Smooth muscle cell (in vitro differentiated cells): Measurements from ENCODE around the gene OLA1. TPM values are rescaled to one million over a fixed set of nuclear protein-coding genes. Genes with fewer than 3 reads are reported as not detected.
"Not testable (repeated sequence)": the region's sequence is repeated elsewhere in the genome, so short reads cannot be mapped to it uniquely, and the experiment has no call there.

Experiments
- DNase-seq: peaks from one replicate; lab custom pipeline; 2025; ENCODE audit not compliant: unreplicated experiment; lab: John Stamatoyannopoulos, UW
- H2AFZ ChIP-seq: fragments of 200-600 bp; sonication (generic); 2 replicates; pipeline ENCODE4 v1.6.0; 2016; ENCODE audit warnings: antibody characterized with exemption, low read depth, mild to moderate bottlenecking
- H3F3A ChIP-seq: fragments of 200-600 bp; sonication (generic); 2 replicates; pipeline ENCODE4 v1.6.0; 2017; ENCODE audit warnings: antibody characterized with exemption, low read depth
- H3K27ac ChIP-seq: fragments of 200-600 bp; sonication (generic); 2 replicates; pipeline ENCODE4 v1.5.1; 2016; ENCODE audit warnings: low read depth, mild to moderate bottlenecking
- H3K27me3 ChIP-seq: fragments of 200-600 bp; sonication (generic); 2 replicates; pipeline ENCODE4 v1.6.1; 2016; ENCODE audit warnings: low read depth, mild to moderate bottlenecking
- H3K36me3 ChIP-seq: fragments of 200-600 bp; sonication (generic); 2 replicates; pipeline ENCODE4 v1.5.1; 2016; ENCODE audit warnings: low read depth
- H3K4me1 ChIP-seq: fragments of 200-600 bp; sonication (generic); 2 replicates; pipeline ENCODE4 v1.5.1; 2016; ENCODE audit warnings: low read depth
- H3K4me2 ChIP-seq: fragments of 200-600 bp; sonication (generic); 2 replicates; pipeline ENCODE4 v1.6.0; 2016; ENCODE audit warnings: mild to moderate bottlenecking
- H3K4me3 ChIP-seq: fragments of 200-600 bp; sonication (generic); 2 replicates; pipeline ENCODE4 v1.5.1; 2016; ENCODE audit warnings: mild to moderate bottlenecking
- H3K79me2 ChIP-seq: fragments of 200-600 bp; sonication (generic); 2 replicates; pipeline ENCODE4 v1.6.0; 2016; ENCODE audit warnings: low read depth, mild to moderate bottlenecking
- H3K9ac ChIP-seq: fragments of 200-600 bp; sonication (generic); 2 replicates; pipeline ENCODE4 v1.6.0; 2016; ENCODE audit warnings: low read depth
- H3K9me3 ChIP-seq: fragments of 200-600 bp; sonication (generic); replicated peaks from 2 replicates; pipeline ENCODE4 v1.5.1; 2016; ENCODE audit warnings: low read depth
- H4K20me1 ChIP-seq: fragments of 200-600 bp; sonication (generic); 2 replicates; pipeline ENCODE4 v1.6.0; 2016; ENCODE audit warnings: low read depth
- CTCF ChIP-seq: fragments of 200-600 bp; sonication (generic); IDR thresholded peaks from 2 replicates; pipeline ENCODE4 v1.5.1; 2017; ENCODE audit warnings: borderline replicate concordance, mild to moderate bottlenecking, antibody characterized with exemption; ENCODE audit not compliant: insufficient read depth, poor library complexity, severe bottlenecking
- WGBS: methylation state at CpG from one replicate; pipeline ENCODE4 v1.1.7; 2016; ENCODE audit warnings: low lambda C conversion rate; 5-methylcytosine and 5-hydroxymethylcytosine counted together
- polyA plus RNA-seq: library from polyadenylated mRNA; unstranded; fragments of >200 nt; fragmentation: Nextera tagmentation; extraction: Ambion mirVana; gene quantifications from 2 replicates; pipeline ENCODE4 v1.2.1, GENCODE V29; 2016
- total RNA-seq: library from RNA; depleted of rRNA; stranded (reverse); fragments of >200 nt; gene quantifications from 2 replicates; pipeline ENCODE4 v1.2.3, GENCODE V29; 2014

OLA1 gene
- total and polyA plus RNA-seq, 2 experiments from 2014 or later = 59.6 to 76.0 TPM

- Histone ChIP-seq H3K9ac (no peak overlapping the region), H3K4me3 (no peak overlapping the region), H3K27me3 (no peaks in the 10 kb centered on the region), H3K36me3 (no peaks in the 10 kb centered on the region), H3K4me1 (no peaks in the 10 kb centered on the region), H4K20me1 (no peaks in the 10 kb centered on the region), H3K79me2 (no peaks in the 10 kb centered on the region), H2AFZ (no peak overlapping the region), H3K27ac (no peak overlapping the region), H3K4me2 (no peak overlapping the region), H3K9me3 (no peaks in the 10 kb centered on the region), H3F3A (no peaks in the 10 kb centered on the region)
- no peak for DNase-seq
- TF ChIP-seq CTCF = no peak
- whole genome bisulfite sequencing = 85% methylated on average over 2 of the region's 2 CpGs
Observed at GRCh38 chr2:174282441-174282840, 34.1 kb upstream of the OLA1 start.

GRCh38 chr2:174281736-174282135, 33.4 kb upstream of the OLA1 start:
- H3K27ac ChIP-seq = no peak overlapping the region
- H3K36me3 ChIP-seq = no peaks in the 10 kb centered on the region
- no peaks in the 10 kb centered on the region for H3K9me3 ChIP-seq
- no peaks in the 10 kb centered on the region for H3K27me3 ChIP-seq
- H4K20me1 ChIP-seq = no peaks in the 10 kb centered on the region
- no peak overlapping the region for H2AFZ ChIP-seq
- DNase-seq = no peak
- no peaks in the 10 kb centered on the region for H3K4me1 ChIP-seq
- H3K9ac ChIP-seq = no peak overlapping the region
- no peaks in the 10 kb centered on the region for H3K79me2 ChIP-seq
- no peaks in the 10 kb centered on the region for H3F3A ChIP-seq
- no peak overlapping the region for H3K4me3 ChIP-seq
- TF ChIP-seq CTCF = no peak
- H3K4me2 ChIP-seq = no peak overlapping the region
- 73% methylated on average over 1 of the region's 1 CpG for WGBS

GRCh38 chr2:174280596-174280995, 32.3 kb upstream of the OLA1 start:
- no peak for TF ChIP-seq CTCF
- no peak overlapping the region for H2AFZ ChIP-seq
- no peak overlapping the region for H3K9ac ChIP-seq
- no peak overlapping the region for H3K4me3 ChIP-seq
- H4K20me1 ChIP-seq = no peaks in the 10 kb centered on the region
- H3K4me1 ChIP-seq = no peaks in the 10 kb centered on the region
- H3K79me2 ChIP-seq = no peaks in the 10 kb centered on the region
- no peak overlapping the region for H3K4me2 ChIP-seq
- no peaks in the 10 kb centered on the region for H3K27me3 ChIP-seq
- no peak for DNase-seq
- H3K9me3 ChIP-seq = no peaks in the 10 kb centered on the region
- H3F3A ChIP-seq = no peaks in the 10 kb centered on the region
- H3K36me3 ChIP-seq = no peaks in the 10 kb centered on the region
- H3K27ac ChIP-seq = no peak overlapping the region
- 61% methylated on average over 3 of the region's 3 CpGs for WGBS

- not testable (repeated sequence) for H3K4me1 ChIP-seq, H3K36me3 ChIP-seq, H3K27me3 ChIP-seq, H3K79me2 ChIP-seq, H3K9ac ChIP-seq, H3K4me2 ChIP-seq, H2AFZ ChIP-seq, H3F3A ChIP-seq, H3K4me3 ChIP-seq, H3K9me3 ChIP-seq, DNase-seq, H4K20me1 ChIP-seq, H3K27ac ChIP-seq
- WGBS = 92% methylated on average over 6 of the region's 6 CpGs
Observed at GRCh38 chr2:174270263-174270662, 21.9 kb upstream of the OLA1 start.
